ENCODE results near the gene ANKRD30B. TPM values are rescaled to one million over a fixed set of nuclear protein-coding genes. Genes with fewer than 3 reads are reported as not detected.

ANKRD30B gene
- total and polyA plus RNA-seq, 2 of the 8 experiments (the other 6 are each of a cell fraction or from before 2014, with no cell fraction given) = not detected

GRCh38 chr18:14768241-14768640 lies 20.3 kb downstream of the ANKRD30B start:
- H3K4ac ChIP-seq (replicated peaks; ENCODE audit: insufficient read length, low read depth, low read length) = no peak overlapping the region
- H2BK5ac ChIP-seq (ENCODE audit: low read depth, low read length) = no peak overlapping the region
- H2AK5ac ChIP-seq (ENCODE audit: low read depth, low read length) = no peak overlapping the region
- no peak overlapping the region for H3K56ac ChIP-seq (replicated peaks; ENCODE audit: insufficient read length, low read depth, low read length)
- peaks cover 36 to 43% of the 10 kb centered on the region in 2 experiments for H3K9me3 ChIP-seq (ENCODE audit: insufficient read depth in 2 of 2, low read depth in 1 of 2, low read length in 1 of 2)
- H2BK120ac ChIP-seq (replicated peaks; ENCODE audit: low read depth, low read length) = no peak overlapping the region
- no peak overlapping the region for H2AFZ ChIP-seq (ENCODE audit: low read length)
- H3K27ac ChIP-seq (ENCODE audit: low read depth, low read length) = no peak overlapping the region
- WGBS, 2 experiments (ENCODE audit: extremely low coverage in 1 of 2, insufficient coverage in 1 of 2, insufficient read length in 1 of 2, insufficient replicate concordance in 2 of 2, low coverage in 1 of 2, low lambda C conversion rate in 2 of 2, missing lambda C conversion rate in 1 of 2) = 21% methylated on average over 1 of the region's 1 CpG; no CpG with 5 or more reads in 1 of the 2 experiments
- DNase-seq (ENCODE audit: low read depth in 1 of 2, low spot score in 2 of 2) (no peak), FAIRE-seq (no peak)
- no peak overlapping the region for H3K14ac ChIP-seq (ENCODE audit: insufficient read length)
- no peaks in the 10 kb centered on the region for H3K79me1 ChIP-seq (ENCODE audit: low read depth, low read length)
- no peaks in the 10 kb centered on the region for H3K36me3 ChIP-seq (ENCODE audit: control insufficient read depth in 2 of 4, insufficient read depth in 4 of 4, low read length in 3 of 4)
- CTCF ChIA-PET (ENCODE audit: partially characterized antibody) = no interaction called here
- H3K18ac ChIP-seq (ENCODE audit: extremely low read depth, low read length) = no peak overlapping the region
- no peaks in the 10 kb centered on the region for H3K4me1 ChIP-seq (replicated peaks in 1 of 4; ENCODE audit: control insufficient read depth in 3 of 4, insufficient read depth in 4 of 4, low read length in 3 of 4)
- H2BK12ac ChIP-seq (ENCODE audit: low read depth, low read length) = no peak overlapping the region
- H2BK15ac ChIP-seq (ENCODE audit: low read length) = no peak overlapping the region
- H4K91ac ChIP-seq (replicated peaks; ENCODE audit: insufficient read length, low read length) = no peak overlapping the region
- H3K9ac ChIP-seq (replicated peaks in 1 of 4; ENCODE audit: extremely low read depth in 1 of 4, low read depth in 3 of 4, low read length in 3 of 4) = no peak overlapping the region
- POLR2A ChIA-PET (ENCODE audit: partially characterized antibody) = no interaction called here
- H2BK20ac ChIP-seq (ENCODE audit: low read length) = no peak overlapping the region
- H4K5ac ChIP-seq (ENCODE audit: insufficient read length, low read depth, low read length) = no peak overlapping the region
- no peaks in the 10 kb centered on the region for H3K27me3 ChIP-seq (replicated peaks in 1 of 4; ENCODE audit: control insufficient read depth in 3 of 4, extremely low read depth in 1 of 4, insufficient read depth in 3 of 4, low read length in 3 of 4)
- no peaks in the 10 kb centered on the region for H3K23me2 ChIP-seq (ENCODE audit: low read depth, low read length)
- no peak overlapping the region for H3K4me3 ChIP-seq (ENCODE audit: extremely low read depth in 1 of 4, insufficient read depth in 2 of 4, low read depth in 3 of 4, low read length in 4 of 4)
- no peaks in the 10 kb centered on the region for H3K79me2 ChIP-seq (ENCODE audit: control insufficient read depth in 1 of 2, insufficient read depth in 2 of 2, low read length in 2 of 2)
- no peak overlapping the region for H4K8ac ChIP-seq (ENCODE audit: extremely low read depth, insufficient read depth, low read length)
- H3K4me2 ChIP-seq (ENCODE audit: insufficient read depth in 1 of 2, low read depth in 2 of 2, low read length in 2 of 2) = no peak overlapping the region
- H4K20me1 ChIP-seq (replicated peaks in 1 of 2; ENCODE audit: control insufficient read depth in 1 of 2, insufficient read depth in 2 of 2, low read length in 2 of 2) = no peaks in the 10 kb centered on the region
- H3K23ac ChIP-seq (ENCODE audit: insufficient read length) = no peak overlapping the region
- TF ChIP-seq CBX8 (IDR thresholded peaks at IDR 0.05; ENCODE audit: borderline replicate concordance, low read depth, low read length) (no peak), SP4 (IDR thresholded peaks at IDR 0.05; ENCODE audit: low read length) (no peak), FOSL1 (IDR thresholded peaks at IDR 0.05; ENCODE audit: insufficient read depth, low read depth, low read length) (no peak), CEBPB (IDR thresholded peaks at IDR 0.05; ENCODE audit: low read depth, low read length) (no peak)
